ENCODE results near the gene GRK7. TPM values are rescaled to one million over a fixed set of nuclear protein-coding genes. Genes with fewer than 3 reads are reported as not detected.
A peak's percentile ranks its signal among the peaks of the same experiment; 100 is the strongest.

GRK7 gene
- total and polyA plus RNA-seq, 2 donors from 2014 or later, result not detected

GRCh38 chr3:141795276-141795675 lies 32.1 kb downstream of the GRK7 start:
- H3K36me3 ChIP-seq (ENCODE audit: control insufficient read depth in 2 of 3, insufficient read depth in 3 of 3, low read length in 3 of 3), result no peaks in the 10 kb centered on the region
- no peaks in the 10 kb centered on the region for H3K27me3 ChIP-seq (ENCODE audit: control insufficient read depth, insufficient read depth, low read length)
- no peak overlapping the region for H3K4me3 ChIP-seq (ENCODE audit: low read length in 3 of 3)
- H3K4me1 ChIP-seq (ENCODE audit: control insufficient read depth in 2 of 3, insufficient read depth in 2 of 3, low read depth in 1 of 3, low read length in 3 of 3), result peaks cover 3 to 15% (median 14%) of the 10 kb centered on the region in 3 donors
- DNase-seq (no peak), FAIRE-seq (no peak)
- TF ChIP-seq, protein P1, sequence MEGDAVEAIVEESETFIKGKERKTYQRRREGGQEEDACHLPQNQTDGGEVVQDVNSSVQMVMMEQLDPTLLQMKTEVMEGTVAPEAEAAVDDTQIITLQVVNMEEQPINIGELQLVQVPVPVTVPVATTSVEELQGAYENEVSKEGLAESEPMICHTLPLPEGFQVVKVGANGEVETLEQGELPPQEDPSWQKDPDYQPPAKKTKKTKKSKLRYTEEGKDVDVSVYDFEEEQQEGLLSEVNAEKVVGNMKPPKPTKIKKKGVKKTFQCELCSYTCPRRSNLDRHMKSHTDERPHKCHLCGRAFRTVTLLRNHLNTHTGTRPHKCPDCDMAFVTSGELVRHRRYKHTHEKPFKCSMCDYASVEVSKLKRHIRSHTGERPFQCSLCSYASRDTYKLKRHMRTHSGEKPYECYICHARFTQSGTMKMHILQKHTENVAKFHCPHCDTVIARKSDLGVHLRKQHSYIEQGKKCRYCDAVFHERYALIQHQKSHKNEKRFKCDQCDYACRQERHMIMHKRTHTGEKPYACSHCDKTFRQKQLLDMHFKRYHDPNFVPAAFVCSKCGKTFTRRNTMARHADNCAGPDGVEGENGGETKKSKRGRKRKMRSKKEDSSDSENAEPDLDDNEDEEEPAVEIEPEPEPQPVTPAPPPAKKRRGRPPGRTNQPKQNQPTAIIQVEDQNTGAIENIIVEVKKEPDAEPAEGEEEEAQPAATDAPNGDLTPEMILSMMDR (IDR thresholded peaks at IDR 0.05; ENCODE audit: borderline replicate concordance, extremely low read depth, insufficient read depth), result no peak
- intact Hi-C loops (cut with DNase I), result no loop called here
- no peak overlapping the region for H3K27ac ChIP-seq (ENCODE audit: low read depth in 2 of 2, low read length in 2 of 2)
- H3K9ac ChIP-seq (ENCODE audit: low read length in 3 of 3), result no peak overlapping the region
- peaks cover 0 to 2% (median 0%) of the 10 kb centered on the region in 3 donors for H3K9me3 ChIP-seq (ENCODE audit: control insufficient read depth in 2 of 3, insufficient read depth in 1 of 3, low read length in 3 of 3)

DNA sequence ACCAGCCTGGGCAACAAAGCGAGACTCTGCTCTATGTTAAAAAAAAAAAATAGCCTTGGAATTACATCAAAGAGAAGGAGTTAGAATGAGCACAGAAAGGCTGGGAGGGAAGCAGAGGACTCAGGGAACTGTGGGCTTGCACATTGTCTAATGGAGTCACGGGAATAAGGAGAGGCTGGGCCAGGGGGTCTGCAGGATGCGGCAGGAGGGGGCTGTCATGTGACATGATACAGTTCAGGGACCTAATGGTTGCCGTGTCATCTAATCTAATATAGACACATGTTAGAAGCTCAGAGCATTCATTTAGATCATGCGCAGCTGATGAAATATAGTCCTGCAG lies 32.5 kb downstream of the GRK7 start:
- H3K27ac ChIP-seq (ENCODE audit: low read depth in 2 of 2, low read length in 2 of 2), result no peak overlapping the region
- TF ChIP-seq, protein P1 (IDR thresholded peaks at IDR 0.05; ENCODE audit: borderline replicate concordance, extremely low read depth, insufficient read depth), result no peak
- peaks cover 0 to 2% (median 0%) of the 10 kb centered on the region in 3 donors for H3K9me3 ChIP-seq (ENCODE audit: control insufficient read depth in 2 of 3, insufficient read depth in 1 of 3, low read length in 3 of 3)
- DNase-seq (no peak), FAIRE-seq (no peak)
- intact Hi-C loops (cut with DNase I), result no loop called here
- no peak overlapping the region for H3K4me3 ChIP-seq (ENCODE audit: low read length in 3 of 3)
- no peaks in the 10 kb centered on the region for H3K27me3 ChIP-seq (ENCODE audit: control insufficient read depth, insufficient read depth, low read length)
- H3K9ac ChIP-seq (ENCODE audit: low read length in 3 of 3), result no peak overlapping the region
- peaks cover 3 to 15% (median 14%) of the 10 kb centered on the region in 3 donors for H3K4me1 ChIP-seq (ENCODE audit: control insufficient read depth in 2 of 3, insufficient read depth in 2 of 3, low read depth in 1 of 3, low read length in 3 of 3)
- H3K36me3 ChIP-seq (ENCODE audit: control insufficient read depth in 2 of 3, insufficient read depth in 3 of 3, low read length in 3 of 3), result no peaks in the 10 kb centered on the region

DNA sequence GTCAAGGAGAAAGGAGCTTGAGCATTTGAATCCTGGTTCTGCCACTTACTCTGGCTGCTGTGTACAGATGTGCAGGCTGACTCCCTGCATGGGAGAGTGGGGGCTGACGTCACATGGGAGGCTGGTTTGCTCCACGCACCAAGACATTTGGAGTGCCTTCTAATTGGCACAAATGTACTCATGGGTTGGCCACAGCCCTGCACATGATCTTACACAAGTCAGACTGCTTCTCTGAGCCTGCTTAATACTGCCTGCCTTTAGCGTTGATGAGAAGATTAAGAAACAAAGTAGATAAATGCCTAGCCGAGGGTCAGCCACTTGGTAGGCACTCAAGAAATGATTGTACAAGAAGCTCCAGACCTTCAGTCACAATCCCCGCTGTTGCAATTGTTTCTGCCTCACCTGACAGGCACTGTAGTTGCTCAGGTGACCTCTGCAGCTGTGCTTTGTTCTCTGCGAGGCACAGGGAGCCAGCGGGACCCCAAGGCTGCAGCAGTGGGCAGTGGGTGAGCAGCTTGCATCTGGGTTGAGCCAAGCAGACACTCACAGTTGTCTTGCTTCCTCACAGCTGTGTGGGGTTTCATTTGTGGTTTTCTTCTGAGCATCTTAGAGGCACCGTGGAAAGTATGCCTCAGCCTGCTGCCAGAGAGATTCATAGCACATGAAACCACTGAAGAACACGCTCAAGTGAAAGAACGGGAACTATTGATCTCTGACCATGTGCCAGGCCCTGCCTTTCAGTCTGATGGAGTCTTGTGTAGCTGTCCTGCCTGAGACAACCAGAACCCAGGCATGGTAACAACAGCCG lies 33.1 kb downstream of the GRK7 start:
- DNase-seq (peak in 2 of 5 donors; percentile 32 to 66), FAIRE-seq (no peak)
- H3K9ac ChIP-seq (ENCODE audit: low read length in 3 of 3), result no peak overlapping the region
- TF ChIP-seq, protein P1 (IDR thresholded peaks at IDR 0.05; ENCODE audit: borderline replicate concordance, extremely low read depth, insufficient read depth), result no peak
- H3K27me3 ChIP-seq (ENCODE audit: control insufficient read depth, insufficient read depth, low read length), result no peaks in the 10 kb centered on the region
- no peaks in the 10 kb centered on the region for H3K36me3 ChIP-seq (ENCODE audit: control insufficient read depth in 2 of 3, insufficient read depth in 3 of 3, low read length in 3 of 3)
- H3K9me3 ChIP-seq (ENCODE audit: control insufficient read depth in 2 of 3, insufficient read depth in 1 of 3, low read length in 3 of 3), result peaks cover 0 to 2% (median 0%) of the 10 kb centered on the region in 3 donors
- peaks cover 3 to 15% (median 14%) of the 10 kb centered on the region in 3 donors for H3K4me1 ChIP-seq (ENCODE audit: control insufficient read depth in 2 of 3, insufficient read depth in 2 of 3, low read depth in 1 of 3, low read length in 3 of 3)
- intact Hi-C loops (cut with DNase I), result no loop called here
- no peak overlapping the region for H3K4me3 ChIP-seq (ENCODE audit: low read length in 3 of 3)
- H3K27ac ChIP-seq (ENCODE audit: low read depth in 2 of 2, low read length in 2 of 2), result peak overlapping the region in 1 of 2 donors; percentile 24
